WTC11 (cell line): ENCODE measurements around the gene AKAP6.

ENCODE experiments used
- CREB1 ChIP-seq: sonication (generic); formaldehyde crosslinking; IDR thresholded peaks from 2 replicates; pipeline ENCODE4 v1.8.0; 2023; ENCODE audit warnings: mild to moderate bottlenecking, missing genetic modification reagents
- NFYB ChIP-seq: sonication (generic); formaldehyde crosslinking; conservative IDR thresholded peaks from 2 replicates; pipeline ENCODE4 v1.8.0; 2022; ENCODE audit warnings: low read depth, missing genetic modification reagents
- PRDM15 ChIP-seq: sonication (generic); formaldehyde crosslinking; IDR thresholded peaks from 2 replicates; pipeline ENCODE4 v1.8.0; 2022; ENCODE audit warnings: missing genetic modification reagents
- TF ChIP-seq, protein P1 (sequence below): fragments of 200-600 bp; IDR thresholded peaks from 2 replicates; pipeline ENCODE4 v1.8.0; 2022; ENCODE audit warnings: antibody characterized with exemption

GRCh38 chr14:32786886-32787285 is 457.8 kb downstream of the AKAP6 start:
- TF ChIP-seq PRDM15 (CRISPR knock-in tag): no peak
- TF ChIP-seq, protein P1, sequence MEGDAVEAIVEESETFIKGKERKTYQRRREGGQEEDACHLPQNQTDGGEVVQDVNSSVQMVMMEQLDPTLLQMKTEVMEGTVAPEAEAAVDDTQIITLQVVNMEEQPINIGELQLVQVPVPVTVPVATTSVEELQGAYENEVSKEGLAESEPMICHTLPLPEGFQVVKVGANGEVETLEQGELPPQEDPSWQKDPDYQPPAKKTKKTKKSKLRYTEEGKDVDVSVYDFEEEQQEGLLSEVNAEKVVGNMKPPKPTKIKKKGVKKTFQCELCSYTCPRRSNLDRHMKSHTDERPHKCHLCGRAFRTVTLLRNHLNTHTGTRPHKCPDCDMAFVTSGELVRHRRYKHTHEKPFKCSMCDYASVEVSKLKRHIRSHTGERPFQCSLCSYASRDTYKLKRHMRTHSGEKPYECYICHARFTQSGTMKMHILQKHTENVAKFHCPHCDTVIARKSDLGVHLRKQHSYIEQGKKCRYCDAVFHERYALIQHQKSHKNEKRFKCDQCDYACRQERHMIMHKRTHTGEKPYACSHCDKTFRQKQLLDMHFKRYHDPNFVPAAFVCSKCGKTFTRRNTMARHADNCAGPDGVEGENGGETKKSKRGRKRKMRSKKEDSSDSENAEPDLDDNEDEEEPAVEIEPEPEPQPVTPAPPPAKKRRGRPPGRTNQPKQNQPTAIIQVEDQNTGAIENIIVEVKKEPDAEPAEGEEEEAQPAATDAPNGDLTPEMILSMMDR: no peak
- no peak for TF ChIP-seq CREB1 (CRISPR knock-in tag)
- TF ChIP-seq NFYB (CRISPR knock-in tag): no peak
